ENCODE data around the gene KCNH8. TPM values are rescaled to one million over a fixed set of nuclear protein-coding genes. Genes with fewer than 3 reads are reported as not detected.
A peak's percentile ranks its signal among the peaks of the same experiment; 100 is the strongest.
"Not testable (repeated sequence)": the region's sequence is repeated elsewhere in the genome, so short reads cannot be mapped to it uniquely, and the experiment has no call there.

The KCNH8 gene
- total and polyA plus RNA-seq, 5 donors: 0.11 to 0.31 (median 0.14) TPM

DNA sequence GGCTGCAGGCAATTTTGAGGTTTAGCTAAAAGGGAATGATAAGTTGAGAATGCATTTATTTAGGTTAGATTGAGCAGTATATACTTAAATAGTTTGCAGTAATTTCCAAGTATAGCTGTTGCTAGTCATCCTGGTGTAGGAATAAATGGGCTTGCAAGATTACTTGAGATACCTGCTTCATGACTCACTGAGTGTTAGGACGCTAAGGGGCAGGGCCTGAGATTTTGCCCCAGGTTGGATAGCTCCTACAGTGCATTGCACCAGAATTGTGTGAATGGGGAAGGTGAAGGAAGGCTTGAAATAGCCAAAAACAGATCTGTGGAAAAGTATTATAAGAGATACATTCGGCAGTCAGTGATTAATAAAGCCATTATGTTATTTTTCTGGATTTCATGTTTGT lies 72.8 kb downstream of the KCNH8 start:
- no peak for DNase-seq
- H3K27ac ChIP-seq (ENCODE audit: low read length): no peak overlapping the region
- no peaks in the 10 kb centered on the region for H3K4me1 ChIP-seq (ENCODE audit: control insufficient read depth, insufficient read depth, low read length)
- ATAC-seq: no peak
- WGBS: 71% methylated on average over 2 of the region's 2 CpGs
- H3K4me3 ChIP-seq (ENCODE audit: low read length): no peak overlapping the region
- H3K9me3 ChIP-seq (ENCODE audit: control insufficient read depth, low read length): no peaks in the 10 kb centered on the region
- no peaks in the 10 kb centered on the region for H3K27me3 ChIP-seq (ENCODE audit: control insufficient read depth, insufficient read depth)
- intact Hi-C loops (cut with DNase I): no loop called here

DNA sequence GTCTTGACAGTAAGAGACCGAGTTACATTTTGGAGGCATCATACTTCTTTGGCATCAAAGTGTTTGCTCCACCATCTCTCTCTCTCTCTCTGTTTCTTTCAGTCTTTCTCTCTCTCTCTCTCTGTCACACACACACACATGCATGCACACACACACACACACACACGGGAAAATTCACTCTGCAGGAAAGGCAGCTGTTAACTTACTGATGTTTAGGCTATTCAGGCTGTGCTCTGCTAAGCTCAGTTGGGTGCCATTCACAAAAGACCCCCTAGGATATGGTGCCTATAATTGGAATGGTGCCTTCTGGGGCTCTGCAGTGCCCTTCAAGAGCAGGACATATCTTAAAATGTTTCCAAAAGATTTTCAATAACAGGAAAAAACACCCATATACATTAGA lies 78.2 kb downstream of the KCNH8 start:
- Histone ChIP-seq H3K4me1 (ENCODE audit: control insufficient read depth, insufficient read depth, low read length) (no peaks in the 10 kb centered on the region), H3K27me3 (ENCODE audit: control insufficient read depth, insufficient read depth) (no peaks in the 10 kb centered on the region), H3K4me3 (ENCODE audit: low read length) (no peak overlapping the region), H3K9me3 (ENCODE audit: control insufficient read depth, low read length) (no peaks in the 10 kb centered on the region), H3K27ac (ENCODE audit: low read length) (no peak overlapping the region)
- DNase-seq (no peak), ATAC-seq (no peak)
- WGBS: 61% methylated on average over 2 of the region's 2 CpGs
- intact Hi-C loops (cut with DNase I): no loop called here

DNA sequence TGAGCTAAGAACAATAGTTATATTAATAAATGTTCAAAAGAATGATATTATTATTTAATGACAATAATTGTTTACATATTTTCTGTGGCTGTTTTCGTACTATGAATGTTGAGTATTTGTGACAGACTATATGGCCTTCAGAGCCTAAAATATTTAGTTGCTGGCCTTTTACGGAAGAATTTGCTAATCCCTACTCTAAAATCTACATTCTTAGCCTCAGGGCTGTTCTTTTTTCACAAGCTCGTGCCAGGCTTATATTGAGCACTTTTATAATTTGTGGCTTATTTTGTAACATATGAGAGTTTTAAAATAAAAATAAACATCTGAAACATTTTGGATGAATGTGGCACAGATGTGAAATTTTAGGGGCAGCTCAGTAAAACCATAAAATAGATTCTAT lies 79.9 kb downstream of the KCNH8 start:
- no peak for ATAC-seq
- 78% methylated on average over 3 of the region's 3 CpGs for WGBS

DNA sequence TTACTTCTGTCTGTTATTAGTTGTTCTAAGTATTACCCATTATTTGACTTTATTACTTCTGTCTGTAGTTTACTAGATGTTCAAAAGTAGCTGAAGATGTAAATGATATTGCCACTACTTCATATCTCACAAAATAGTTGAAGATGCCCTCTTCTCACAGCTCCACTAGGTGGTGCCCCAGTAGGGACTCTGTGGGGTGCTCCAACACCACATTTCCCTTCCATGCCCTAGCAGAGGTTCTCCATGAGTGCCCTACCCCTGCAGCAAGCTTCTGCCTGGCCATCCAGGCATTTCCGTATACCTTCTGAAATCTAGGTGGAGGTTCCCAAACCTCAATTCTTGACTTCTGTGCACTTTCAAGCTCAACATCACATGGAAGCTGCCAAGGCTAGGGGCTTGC lies 80.8 kb downstream of the KCNH8 start:
- intact Hi-C loops (cut with DNase I): no loop called here
- Histone ChIP-seq H3K27ac (ENCODE audit: low read length) (no peak overlapping the region), H3K4me1 (ENCODE audit: control insufficient read depth, insufficient read depth, low read length) (no peaks in the 10 kb centered on the region), H3K9me3 (ENCODE audit: control insufficient read depth, low read length) (no peaks in the 10 kb centered on the region), H3K4me3 (ENCODE audit: low read length) (no peak overlapping the region), H3K27me3 (ENCODE audit: control insufficient read depth, insufficient read depth) (no peaks in the 10 kb centered on the region)
- ATAC-seq (no peak), DNase-seq (no peak)
- WGBS: 98% methylated on average over 1 of the region's 1 CpG

More for the DNA sequence above, 79.9 kb downstream of the KCNH8 start:
- no peak overlapping the region for H3K27ac ChIP-seq (ENCODE audit: low read length)
- H3K4me3 ChIP-seq (ENCODE audit: low read length): no peak overlapping the region
- intact Hi-C loops (cut with DNase I): no loop called here
- no peaks in the 10 kb centered on the region for H3K27me3 ChIP-seq (ENCODE audit: control insufficient read depth, insufficient read depth)
- no peaks in the 10 kb centered on the region for H3K9me3 ChIP-seq (ENCODE audit: control insufficient read depth, low read length)
- H3K4me1 ChIP-seq (ENCODE audit: control insufficient read depth, insufficient read depth, low read length): no peaks in the 10 kb centered on the region
- no peak for DNase-seq

DNA sequence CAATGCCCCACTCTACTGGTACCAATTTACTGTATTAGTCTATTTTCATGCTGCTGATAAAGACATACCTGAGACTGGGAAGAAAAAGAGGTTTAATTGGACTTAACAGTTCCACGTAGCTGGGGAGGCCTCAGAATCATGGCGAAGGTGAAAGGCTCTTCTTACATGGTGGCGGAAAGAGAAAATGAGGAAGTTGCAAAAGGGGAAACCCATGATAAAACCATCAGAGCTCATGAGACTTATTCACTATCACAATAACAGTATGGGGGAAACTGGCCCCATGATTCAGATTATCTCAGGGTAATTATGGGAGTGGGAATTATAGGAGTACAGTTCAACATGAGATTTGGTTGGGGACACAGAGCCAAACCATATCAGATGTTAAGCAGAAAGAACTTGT lies 81.6 kb downstream of the KCNH8 start:
- H3K27ac ChIP-seq (ENCODE audit: low read length); ATAC-seq; H3K4me1 ChIP-seq (ENCODE audit: control insufficient read depth, insufficient read depth, low read length); H3K27me3 ChIP-seq (ENCODE audit: control insufficient read depth, insufficient read depth); H3K4me3 ChIP-seq (ENCODE audit: low read length); DNase-seq; H3K9me3 ChIP-seq (ENCODE audit: control insufficient read depth, low read length); intact Hi-C loops (cut with DNase I): not testable (repeated sequence)
- 74% methylated on average over 3 of the region's 3 CpGs for WGBS

DNA sequence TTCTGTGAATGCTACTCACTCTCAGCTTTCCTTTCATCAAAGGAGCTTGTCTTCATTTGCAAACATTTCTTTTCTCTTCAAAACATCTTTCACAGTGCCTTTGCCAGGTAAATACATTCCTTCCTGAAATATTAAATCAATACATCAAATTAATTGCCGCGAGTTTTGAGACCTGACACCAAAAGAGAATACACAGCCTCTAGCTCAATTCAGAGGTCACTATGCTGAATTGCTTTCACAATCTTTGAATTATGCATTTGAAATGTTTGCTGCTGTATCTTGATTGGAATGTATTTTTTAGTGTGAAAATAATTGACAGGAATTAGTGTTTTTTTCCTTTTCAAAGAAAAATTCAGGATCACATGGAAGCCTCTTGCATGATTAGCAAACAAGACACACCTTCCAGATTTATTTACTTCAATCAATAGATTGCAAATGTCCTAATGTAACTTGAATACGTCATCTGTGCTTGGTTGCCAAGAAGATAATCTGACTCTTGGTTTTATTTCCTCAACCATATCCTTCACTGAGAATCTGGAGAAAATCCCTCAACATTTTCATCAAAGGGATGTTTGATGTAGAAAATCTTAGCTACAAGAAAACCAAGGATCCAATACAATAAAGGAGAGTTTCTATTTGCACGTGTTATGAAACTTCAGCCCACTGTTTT lies 83.6 kb downstream of the KCNH8 start:
- DNase-seq: no peak
- intact Hi-C loops (cut with DNase I): no loop called here
- H3K27ac ChIP-seq (ENCODE audit: low read length): no peak overlapping the region
- H3K9me3 ChIP-seq (ENCODE audit: control insufficient read depth, low read length): no peaks in the 10 kb centered on the region
- no peak overlapping the region for H3K4me3 ChIP-seq (ENCODE audit: low read length)
- 74% methylated on average over 4 of the region's 4 CpGs for WGBS
- H3K27me3 ChIP-seq (ENCODE audit: control insufficient read depth, insufficient read depth): no peaks in the 10 kb centered on the region
- no peaks in the 10 kb centered on the region for H3K4me1 ChIP-seq (ENCODE audit: control insufficient read depth, insufficient read depth, low read length)
- no peak for ATAC-seq

DNA sequence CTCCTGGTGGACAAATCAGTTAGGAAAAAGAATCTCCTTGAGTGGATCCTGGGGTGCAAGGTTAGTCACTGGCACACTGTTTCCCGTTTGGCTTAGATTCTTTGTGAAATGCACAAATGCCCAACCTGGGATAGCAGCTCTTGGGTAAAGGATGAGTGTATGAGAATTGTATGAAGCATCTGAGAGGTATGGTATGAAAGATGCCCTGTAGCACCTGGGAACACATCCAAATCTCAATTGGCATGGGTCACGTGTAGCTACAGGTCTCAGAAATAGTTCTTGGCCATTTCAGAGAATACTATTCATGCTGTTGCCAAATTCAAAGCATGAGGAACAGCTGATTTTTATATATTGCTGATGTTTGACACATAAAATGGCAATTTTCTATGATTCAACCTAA lies 84.3 kb downstream of the KCNH8 start:
- Histone ChIP-seq H3K27ac (ENCODE audit: low read length) (no peak overlapping the region), H3K27me3 (ENCODE audit: control insufficient read depth, insufficient read depth) (no peaks in the 10 kb centered on the region), H3K4me1 (ENCODE audit: control insufficient read depth, insufficient read depth, low read length) (no peaks in the 10 kb centered on the region), H3K9me3 (ENCODE audit: control insufficient read depth, low read length) (no peaks in the 10 kb centered on the region), H3K4me3 (ENCODE audit: low read length) (no peak overlapping the region)
- 55% methylated on average over 2 of the region's 2 CpGs for WGBS
- DNase-seq (no peak), ATAC-seq (no peak)
- intact Hi-C loops (cut with DNase I): no loop called here

DNA sequence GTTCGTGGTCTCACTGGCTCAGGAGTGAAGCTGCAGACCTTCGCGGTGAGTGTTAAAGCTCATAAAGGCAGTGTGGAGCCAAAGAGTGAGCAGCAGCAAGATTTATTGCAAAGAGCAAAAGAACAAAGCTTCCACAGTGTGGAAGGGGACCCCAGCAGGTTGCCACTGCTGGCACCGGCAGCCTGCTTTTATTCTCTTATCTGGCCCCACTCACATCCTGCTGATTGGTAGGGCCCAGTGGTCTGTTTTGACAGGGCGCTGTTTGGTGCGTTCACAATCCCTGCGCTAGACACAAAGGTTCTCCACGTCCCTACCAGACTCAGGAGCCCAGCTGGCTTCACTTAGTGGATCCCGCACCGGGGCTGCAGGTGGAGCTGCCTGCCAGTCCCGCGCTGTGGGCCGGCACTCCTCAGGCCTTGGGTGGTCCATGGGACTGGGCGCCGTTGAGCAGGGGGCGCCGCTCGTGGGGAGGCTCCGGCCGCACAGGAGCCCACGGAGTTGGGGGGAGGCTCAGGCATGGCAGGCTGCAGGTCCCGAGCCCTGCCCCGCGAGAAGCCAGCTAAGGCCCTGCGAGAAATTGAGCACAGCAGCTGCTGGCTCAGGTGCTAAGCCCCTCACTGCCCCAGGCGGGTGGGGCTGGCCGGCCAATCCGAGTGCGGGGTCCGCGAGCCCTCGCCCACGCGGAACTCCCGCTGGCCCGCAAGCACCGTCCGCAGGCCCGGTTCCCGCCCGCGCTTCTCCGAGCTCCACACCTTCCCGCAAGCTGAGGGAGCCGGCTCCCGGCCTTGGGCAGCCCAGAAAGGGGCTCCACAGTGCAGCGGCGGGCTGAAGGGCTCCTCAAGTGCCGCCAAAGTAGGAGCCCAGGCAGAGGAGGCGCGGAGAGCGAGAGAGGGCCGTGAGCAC lies 85.8 kb downstream of the KCNH8 start:
- H3K27me3 ChIP-seq (ENCODE audit: control insufficient read depth, insufficient read depth); ATAC-seq; H3K9me3 ChIP-seq (ENCODE audit: control insufficient read depth, low read length); H3K27ac ChIP-seq (ENCODE audit: low read length); intact Hi-C loops (cut with DNase I); H3K4me3 ChIP-seq (ENCODE audit: low read length); H3K4me1 ChIP-seq (ENCODE audit: control insufficient read depth, insufficient read depth, low read length): not testable (repeated sequence)
- 90% methylated on average over 53 of the region's 53 CpGs for WGBS
- DNase-seq: peak in 2 of 3 donors; percentile 27 to 36

DNA sequence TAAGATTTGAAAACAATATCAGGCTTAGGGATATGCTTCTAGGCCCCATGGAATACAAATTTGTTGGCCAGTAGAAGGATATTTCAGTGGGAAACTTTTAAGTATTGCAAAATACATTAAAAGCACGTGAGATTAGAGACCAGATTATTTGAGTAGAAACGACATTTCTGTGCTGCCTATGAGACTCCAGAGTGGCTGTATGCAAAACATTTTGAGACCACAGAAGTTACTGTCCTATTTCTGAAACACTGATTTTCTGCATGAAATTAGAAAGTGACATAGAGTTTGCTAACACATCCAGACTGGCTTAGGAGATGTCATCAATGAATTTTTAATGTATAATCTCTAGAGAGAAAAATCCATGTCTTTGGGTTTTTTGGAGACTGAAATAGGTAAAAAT lies 99.8 kb downstream of the KCNH8 start:
- whole genome bisulfite sequencing: 59% methylated on average over 2 of the region's 2 CpGs
- DNase-seq (no peak), ATAC-seq (no peak)
- H3K27me3 ChIP-seq (ENCODE audit: control insufficient read depth, insufficient read depth): no peaks in the 10 kb centered on the region
- intact Hi-C loops (cut with DNase I): no loop called here
- H3K4me3 ChIP-seq (ENCODE audit: low read length): no peak overlapping the region
- no peak overlapping the region for H3K27ac ChIP-seq (ENCODE audit: low read length)
- H3K4me1 ChIP-seq (ENCODE audit: control insufficient read depth, insufficient read depth, low read length): no peaks in the 10 kb centered on the region
- no peaks in the 10 kb centered on the region for H3K9me3 ChIP-seq (ENCODE audit: control insufficient read depth, low read length)

DNA sequence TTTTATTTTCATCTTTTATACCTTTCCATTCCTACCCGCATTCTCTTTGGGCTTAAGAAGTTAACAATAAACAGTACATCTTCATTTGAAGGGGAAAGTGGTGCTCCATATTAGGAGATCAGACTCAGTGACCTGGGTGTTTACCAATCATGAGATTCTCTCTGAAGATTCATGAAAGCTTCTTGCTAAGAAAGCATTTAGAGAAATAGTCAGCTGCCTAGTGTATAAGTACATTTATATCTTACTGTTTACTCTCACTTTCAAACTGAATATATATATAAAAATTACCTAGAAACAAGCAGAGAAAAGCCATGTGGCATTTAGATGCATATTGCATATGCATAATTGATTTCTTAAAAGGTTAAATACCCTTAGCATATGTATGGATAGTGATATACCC lies 100.5 kb downstream of the KCNH8 start:
- intact Hi-C loops (cut with DNase I): no loop called here
- Histone ChIP-seq H3K4me1 (ENCODE audit: control insufficient read depth, insufficient read depth, low read length) (no peaks in the 10 kb centered on the region), H3K4me3 (ENCODE audit: low read length) (no peak overlapping the region), H3K9me3 (ENCODE audit: control insufficient read depth, low read length) (no peaks in the 10 kb centered on the region), H3K27ac (ENCODE audit: low read length) (no peak overlapping the region), H3K27me3 (ENCODE audit: control insufficient read depth, insufficient read depth) (no peaks in the 10 kb centered on the region)
- no peak for DNase-seq
- 92% methylated on average over 1 of the region's 1 CpG for WGBS
- ATAC-seq: no peak

DNA sequence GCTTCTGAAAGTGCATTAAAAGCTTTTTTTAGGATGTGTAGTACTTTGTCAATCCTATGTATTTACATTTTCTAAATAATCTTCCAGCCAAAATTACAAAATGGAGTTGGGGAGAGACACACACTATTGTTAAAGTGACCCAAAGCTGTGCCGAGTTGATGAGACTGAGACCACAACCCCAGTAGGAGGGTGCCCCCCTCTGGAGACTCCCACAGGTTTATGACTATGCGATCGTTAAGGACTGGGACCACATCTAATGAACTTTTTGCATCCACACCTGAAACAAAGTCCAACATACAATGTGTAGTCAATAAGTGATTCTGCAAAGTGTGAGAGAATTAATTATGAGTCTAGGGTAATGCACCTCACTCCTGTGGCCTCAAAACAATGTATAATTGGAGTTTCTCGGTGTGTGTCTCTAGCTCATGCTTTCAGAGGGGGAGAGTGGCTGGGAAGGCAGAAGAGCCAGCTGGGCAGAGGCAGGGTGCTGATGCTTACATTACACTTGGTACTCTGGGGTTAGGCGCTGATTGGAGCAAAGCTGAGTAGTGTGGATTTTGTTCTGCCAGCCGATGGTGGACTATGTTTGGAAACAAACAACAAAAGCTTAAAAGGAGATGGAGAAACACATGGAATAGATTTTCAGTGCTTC lies 102.8 kb downstream of the KCNH8 start:
- no peak overlapping the region for H3K27ac ChIP-seq (ENCODE audit: low read length)
- no peaks in the 10 kb centered on the region for H3K27me3 ChIP-seq (ENCODE audit: control insufficient read depth, insufficient read depth)
- no peak overlapping the region for H3K4me3 ChIP-seq (ENCODE audit: low read length)
- no peak for DNase-seq
- H3K9me3 ChIP-seq (ENCODE audit: control insufficient read depth, low read length): no peaks in the 10 kb centered on the region
- intact Hi-C loops (cut with DNase I): no loop called here
- WGBS: 67% methylated on average over 6 of the region's 6 CpGs
- no peaks in the 10 kb centered on the region for H3K4me1 ChIP-seq (ENCODE audit: control insufficient read depth, insufficient read depth, low read length)
- no peak for ATAC-seq
